Measurements from ENCODE around the gene LRMDA.

LRMDA gene

DNA sequence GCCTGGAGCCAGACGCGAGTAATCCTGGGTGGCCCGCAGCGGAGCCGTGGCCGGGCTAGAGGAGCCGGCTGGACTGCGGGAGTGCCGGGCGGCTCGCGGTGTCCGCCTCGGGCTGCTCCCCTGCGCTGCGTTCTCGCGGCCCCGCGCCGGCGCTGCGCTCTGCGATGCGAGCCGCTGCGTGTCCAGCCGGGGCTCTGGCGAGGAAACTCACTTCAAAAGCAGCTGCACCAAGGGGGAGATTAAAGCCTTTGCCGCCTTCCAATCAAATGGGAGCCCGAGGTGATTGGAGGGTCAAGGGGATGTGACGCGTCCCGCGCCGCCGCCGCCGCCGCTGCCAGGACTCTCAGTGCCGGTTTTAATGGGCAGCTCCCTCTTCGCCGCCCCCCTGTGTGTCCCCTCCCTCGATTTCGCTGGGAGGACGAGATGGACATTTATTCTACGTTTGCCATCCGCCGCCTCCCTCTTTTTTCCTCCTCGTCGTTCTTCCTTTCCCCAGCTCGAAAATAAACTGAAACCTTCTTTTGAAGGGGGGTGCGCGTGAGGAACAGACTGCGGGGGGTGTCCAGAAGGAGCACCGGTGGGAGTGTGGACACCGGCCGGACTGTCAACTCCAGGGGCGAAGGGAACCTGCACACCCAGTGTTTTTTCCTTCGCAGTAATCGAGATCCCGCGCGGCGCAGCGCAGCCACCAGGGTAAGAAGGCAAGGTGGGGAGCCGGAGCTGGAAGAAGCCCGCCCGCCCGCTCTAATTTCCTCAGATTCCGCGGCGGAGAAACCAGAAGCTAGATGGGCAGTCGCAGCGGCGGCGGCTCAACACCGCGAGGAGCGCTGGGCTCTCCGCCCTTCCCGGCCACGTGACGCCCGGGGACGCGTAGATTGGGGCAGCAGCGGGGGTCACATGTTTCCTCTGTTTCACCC lies 29.6 kb upstream of the LRMDA start, which contains the start of gene ZNF503 (continued):
- TF ChIP-seq MZF1 (tag by site-specific recombination; IDR thresholded peaks at IDR 0.05; ENCODE audit: borderline replicate concordance) (no peak; the same call in 1 of the 2 replicates), EGR2 (tag by site-specific recombination; IDR thresholded peaks at IDR 0.05; ENCODE audit: low read depth) (0 out of 2 replicates have a peak, but pooled peaks have one; percentile 25), ZIC2 (tag by site-specific recombination; IDR thresholded peaks at IDR 0.05) (peak; percentile 55), ZBTB17 (tag by site-specific recombination; IDR thresholded peaks at IDR 0.05) (peak; percentile 86), ZSCAN16 (tag by site-specific recombination; IDR thresholded peaks at IDR 0.05) (no peak), ZNF777 (tag by site-specific recombination; IDR thresholded peaks at IDR 0.05; ENCODE audit: borderline replicate concordance) (no peak), ZNF626 (tag by site-specific recombination; IDR thresholded peaks at IDR 0.05) (0 out of 2 replicates have a peak, but pooled peaks have one; percentile 40), ZNF596 (tag by site-specific recombination; IDR thresholded peaks at IDR 0.05) (peak; percentile 37), ZBTB8A (tag by site-specific recombination; IDR thresholded peaks at IDR 0.05) (0 out of 2 replicates have a peak, but pooled peaks have one; percentile 6), ZNF223 (tag by site-specific recombination; IDR thresholded peaks at IDR 0.05) (no peak)
- TF ChIP-seq, protein P1, sequence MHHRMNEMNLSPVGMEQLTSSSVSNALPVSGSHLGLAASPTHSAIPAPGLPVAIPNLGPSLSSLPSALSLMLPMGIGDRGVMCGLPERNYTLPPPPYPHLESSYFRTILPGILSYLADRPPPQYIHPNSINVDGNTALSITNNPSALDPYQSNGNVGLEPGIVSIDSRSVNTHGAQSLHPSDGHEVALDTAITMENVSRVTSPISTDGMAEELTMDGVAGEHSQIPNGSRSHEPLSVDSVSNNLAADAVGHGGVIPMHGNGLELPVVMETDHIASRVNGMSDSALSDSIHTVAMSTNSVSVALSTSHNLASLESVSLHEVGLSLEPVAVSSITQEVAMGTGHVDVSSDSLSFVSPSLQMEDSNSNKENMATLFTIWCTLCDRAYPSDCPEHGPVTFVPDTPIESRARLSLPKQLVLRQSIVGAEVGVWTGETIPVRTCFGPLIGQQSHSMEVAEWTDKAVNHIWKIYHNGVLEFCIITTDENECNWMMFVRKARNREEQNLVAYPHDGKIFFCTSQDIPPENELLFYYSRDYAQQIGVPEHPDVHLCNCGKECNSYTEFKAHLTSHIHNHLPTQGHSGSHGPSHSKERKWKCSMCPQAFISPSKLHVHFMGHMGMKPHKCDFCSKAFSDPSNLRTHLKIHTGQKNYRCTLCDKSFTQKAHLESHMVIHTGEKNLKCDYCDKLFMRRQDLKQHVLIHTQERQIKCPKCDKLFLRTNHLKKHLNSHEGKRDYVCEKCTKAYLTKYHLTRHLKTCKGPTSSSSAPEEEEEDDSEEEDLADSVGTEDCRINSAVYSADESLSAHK (tag by site-specific recombination; IDR thresholded peaks at IDR 0.05) = peak; percentile 65

DNA sequence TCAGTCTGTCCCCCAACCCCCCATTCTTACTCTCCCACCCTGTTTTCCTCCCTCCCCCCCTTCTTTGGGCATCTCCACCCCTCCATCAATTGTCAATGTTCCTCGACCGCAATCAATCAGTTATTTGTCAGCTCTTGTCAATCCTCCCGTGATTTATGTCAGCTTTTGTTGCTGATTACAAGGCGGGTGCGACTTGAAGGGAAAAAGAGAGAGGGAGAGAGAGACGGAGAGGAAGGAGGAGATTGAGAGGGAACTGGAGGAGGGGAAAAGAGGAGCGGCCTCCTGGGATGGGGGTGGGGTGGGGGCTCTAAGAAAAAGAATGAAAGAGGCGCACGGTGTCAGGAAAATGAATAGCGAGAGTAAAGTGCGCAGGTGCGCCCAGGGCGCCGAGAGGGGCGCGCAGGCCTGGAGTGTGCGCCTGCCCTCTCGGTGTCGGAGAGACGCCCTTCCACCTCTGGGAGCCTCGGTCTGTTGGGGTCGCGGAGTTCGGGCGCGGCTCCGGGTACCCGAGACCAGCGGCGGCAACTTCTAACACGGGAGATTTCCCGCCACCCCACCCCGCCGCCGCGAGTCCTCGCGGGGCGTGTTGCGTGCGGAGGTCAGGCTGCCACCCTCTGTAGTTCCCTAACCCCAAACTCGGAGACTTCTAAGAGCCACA lies 28.8 kb upstream of the LRMDA start:
- ChIA-PET CTCF (interaction anchor here (0.6 to 2.2 kb wide), 5 partner anchors 115 to 1143 kb away, joined by 3 to 8 read pairs (median 3); partner anchors contain the start of gene COMTD1), POLR2A (interaction anchor here (0.7 to 3.3 kb wide), 29 partner anchors 7 to 901 kb away, joined by 3 to 15 read pairs (median 6); partner anchors contain the start of genes LRMDA and SAMD8)
- Histone ChIP-seq H3K4me1 (ENCODE audit: control insufficient read depth, insufficient read depth, low read length) (no peaks in the 10 kb centered on the region), H3K27ac (ENCODE audit: extremely low read depth, low read depth, low read length) (peak overlapping the region; percentile 100), H3K36me3 (ENCODE audit: control insufficient read depth in 2 of 2, insufficient read depth in 1 of 2, low read length in 2 of 2) (peaks cover 0 to 42% of the 10 kb centered on the region in 2 experiments; a peak in 2 of 3 replicates), H3K4me3 (ENCODE audit: low read depth, low read length) (peak overlapping the region; percentile 51), H3K9me3 (ENCODE audit: control insufficient read depth, insufficient read depth, low read depth, low read length) (no peaks in the 10 kb centered on the region)
- TF ChIP-seq ZNF843 (tag by site-specific recombination; IDR thresholded peaks at IDR 0.05) = peak; percentile 98
- TF ChIP-seq SP3 (tag by site-specific recombination; IDR thresholded peaks at IDR 0.05) = peak; percentile 76
- TF ChIP-seq ZFP3 (tag by site-specific recombination; IDR thresholded peaks at IDR 0.05; ENCODE audit: low read depth) = no peak
- TF ChIP-seq ZNF266 (tag by site-specific recombination; IDR thresholded peaks at IDR 0.05; ENCODE audit: low read depth) = no peak
- TF ChIP-seq, protein P2, sequence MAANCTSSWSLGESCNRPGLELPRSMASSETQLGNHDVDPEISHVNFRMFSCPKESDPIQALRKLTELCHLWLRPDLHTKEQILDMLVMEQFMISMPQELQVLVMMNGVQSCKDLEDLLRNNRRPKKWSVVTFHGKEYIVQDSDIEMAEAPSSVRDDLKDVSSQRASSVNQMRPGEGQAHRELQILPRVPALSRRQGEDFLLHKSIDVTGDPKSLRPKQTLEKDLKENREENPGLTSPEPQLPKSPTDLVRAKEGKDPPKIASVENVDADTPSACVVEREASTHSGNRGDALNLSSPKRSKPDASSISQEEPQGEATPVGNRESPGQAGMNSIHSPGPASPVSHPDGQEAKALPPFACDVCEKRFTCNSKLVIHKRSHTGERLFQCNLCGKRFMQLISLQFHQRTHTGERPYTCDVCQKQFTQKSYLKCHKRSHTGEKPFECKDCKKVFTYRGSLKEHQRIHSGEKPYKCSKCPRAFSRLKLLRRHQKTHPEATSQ (tag by site-specific recombination; IDR thresholded peaks at IDR 0.05) = 0 out of 2 replicates have a peak, but pooled peaks have one; percentile 20
- no peak for TF ChIP-seq ZNF214 (tag by site-specific recombination; IDR thresholded peaks at IDR 0.05; ENCODE audit: borderline replicate concordance)
- peak; percentile 54; the same call in 1 of the 2 replicates for TF ChIP-seq KLF16 (tag by site-specific recombination; IDR thresholded peaks at IDR 0.05)
- no peak for TF ChIP-seq ZNF677 (tag by site-specific recombination; IDR thresholded peaks at IDR 0.05)
- no peak for TF ChIP-seq SCRT1 (tag by site-specific recombination; IDR thresholded peaks at IDR 0.05; ENCODE audit: borderline replicate concordance)
- no peak for TF ChIP-seq ZNF530 (tag by site-specific recombination; IDR thresholded peaks at IDR 0.05; ENCODE audit: low read depth)
- peak; percentile 98 for TF ChIP-seq ZXDB (tag by site-specific recombination; IDR thresholded peaks at IDR 0.05)
- TF ChIP-seq ZNF473 (tag by site-specific recombination; IDR thresholded peaks at IDR 0.05) = no peak
- TF ChIP-seq ZFP69B (tag by site-specific recombination; IDR thresholded peaks at IDR 0.05) = peak; percentile 78
- TF ChIP-seq, protein P3, sequence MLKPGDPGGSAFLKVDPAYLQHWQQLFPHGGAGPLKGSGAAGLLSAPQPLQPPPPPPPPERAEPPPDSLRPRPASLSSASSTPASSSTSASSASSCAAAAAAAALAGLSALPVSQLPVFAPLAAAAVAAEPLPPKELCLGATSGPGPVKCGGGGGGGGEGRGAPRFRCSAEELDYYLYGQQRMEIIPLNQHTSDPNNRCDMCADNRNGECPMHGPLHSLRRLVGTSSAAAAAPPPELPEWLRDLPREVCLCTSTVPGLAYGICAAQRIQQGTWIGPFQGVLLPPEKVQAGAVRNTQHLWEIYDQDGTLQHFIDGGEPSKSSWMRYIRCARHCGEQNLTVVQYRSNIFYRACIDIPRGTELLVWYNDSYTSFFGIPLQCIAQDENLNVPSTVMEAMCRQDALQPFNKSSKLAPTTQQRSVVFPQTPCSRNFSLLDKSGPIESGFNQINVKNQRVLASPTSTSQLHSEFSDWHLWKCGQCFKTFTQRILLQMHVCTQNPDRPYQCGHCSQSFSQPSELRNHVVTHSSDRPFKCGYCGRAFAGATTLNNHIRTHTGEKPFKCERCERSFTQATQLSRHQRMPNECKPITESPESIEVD (tag by site-specific recombination; IDR thresholded peaks at IDR 0.05) = peak; percentile 63
- TF ChIP-seq, protein P4, sequence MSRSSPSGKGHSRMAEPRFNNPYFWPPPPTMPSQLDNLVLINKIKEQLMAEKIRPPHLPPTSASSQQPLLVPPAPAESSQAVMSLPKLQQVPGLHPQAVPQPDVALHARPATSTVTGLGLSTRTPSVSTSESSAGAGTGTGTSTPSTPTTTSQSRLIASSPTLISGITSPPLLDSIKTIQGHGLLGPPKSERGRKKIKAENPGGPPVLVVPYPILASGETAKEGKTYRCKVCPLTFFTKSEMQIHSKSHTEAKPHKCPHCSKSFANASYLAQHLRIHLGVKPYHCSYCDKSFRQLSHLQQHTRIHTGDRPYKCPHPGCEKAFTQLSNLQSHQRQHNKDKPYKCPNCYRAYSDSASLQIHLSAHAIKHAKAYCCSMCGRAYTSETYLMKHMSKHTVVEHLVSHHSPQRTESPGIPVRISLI (tag by site-specific recombination; IDR thresholded peaks at IDR 0.05) = no peak
- TF ChIP-seq ZNF114 (tag by site-specific recombination; IDR thresholded peaks at IDR 0.05) = no peak
- no peak for TF ChIP-seq ZNF624 (tag by site-specific recombination; IDR thresholded peaks at IDR 0.05)
- TF ChIP-seq ZNF2 (tag by site-specific recombination; IDR thresholded peaks at IDR 0.05) = no peak
